ENCODE results near the gene LIN28B.

LIN28B gene

DNA sequence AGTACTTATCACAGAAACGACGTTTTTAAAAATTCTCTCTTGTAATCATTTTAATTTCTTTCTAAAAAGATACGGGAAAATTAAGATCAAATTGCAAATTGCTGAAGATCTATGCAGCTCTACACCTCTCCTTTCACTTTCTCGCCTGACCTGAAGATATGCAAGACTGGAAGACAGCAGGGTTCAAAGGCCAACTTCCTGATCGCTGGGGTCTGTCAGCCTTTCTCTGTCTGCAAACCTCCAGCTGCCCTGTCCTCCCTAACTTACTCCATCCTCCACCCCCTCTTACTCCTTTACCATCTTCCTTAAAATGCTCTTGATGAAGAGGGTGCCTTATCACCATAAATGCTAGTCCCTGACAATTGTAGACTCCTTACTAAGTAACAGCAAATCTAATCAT lies 159.2 kb downstream of the LIN28B start:
- DNase-seq = no peak

DNA sequence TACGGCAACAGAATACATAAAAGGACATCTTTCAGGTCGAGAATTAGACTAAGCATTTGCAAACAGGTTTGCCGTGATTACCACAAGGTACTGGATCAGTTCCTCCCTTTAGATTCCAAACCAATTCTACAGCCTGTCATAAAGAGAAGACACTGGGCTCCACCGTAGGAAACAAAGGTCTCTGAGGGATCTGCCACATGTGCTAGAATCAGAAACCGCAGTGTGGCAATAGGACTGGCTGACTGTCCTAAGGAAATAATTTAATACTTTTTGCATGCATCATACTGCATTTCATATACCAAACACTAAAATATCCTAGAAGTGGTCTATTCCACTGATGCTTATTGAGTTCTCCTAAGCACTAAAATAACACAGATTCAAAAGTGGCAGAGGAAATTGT lies 163.7 kb downstream of the LIN28B start:
- no peak for DNase-seq

DNA sequence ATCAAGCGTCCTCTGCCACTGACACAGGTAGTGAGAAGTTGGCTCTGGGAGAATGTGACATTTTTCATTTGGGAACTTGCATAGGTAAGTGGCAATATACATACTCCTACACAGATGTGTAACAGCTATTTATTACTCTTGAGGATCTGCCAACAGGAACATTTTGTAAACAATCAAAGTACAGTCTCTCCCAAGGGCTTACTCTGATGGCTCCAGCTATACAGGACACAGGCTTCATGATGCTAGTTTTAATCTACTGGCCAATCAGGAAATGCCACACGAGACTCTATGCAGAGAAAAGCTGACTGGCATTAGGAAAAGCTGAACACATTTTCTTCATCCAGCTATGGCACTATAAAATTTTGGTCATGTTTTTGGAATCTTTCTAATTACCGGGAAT lies 165.1 kb downstream of the LIN28B start:
- no peak for DNase-seq

DNA sequence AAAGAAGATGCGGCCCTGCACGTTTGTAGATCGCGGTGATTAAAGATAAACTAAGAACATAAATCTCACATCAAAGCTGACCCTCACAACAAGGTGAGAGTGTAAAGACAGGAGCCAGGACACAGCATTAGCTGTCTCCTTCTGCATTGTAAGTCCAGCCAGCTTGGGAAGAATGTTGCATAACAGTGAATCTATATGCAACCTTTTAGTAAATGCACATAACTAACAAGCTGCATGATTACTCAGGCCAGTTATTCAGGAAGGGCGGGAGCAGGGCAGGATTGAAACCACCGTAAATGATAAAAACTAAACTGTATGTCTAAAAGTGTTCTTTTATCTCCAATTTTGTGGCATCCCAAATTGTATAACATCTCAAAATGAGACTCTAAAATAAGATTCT lies 165.8 kb downstream of the LIN28B start:
- no peak for DNase-seq
